Measurements from ENCODE around the gene KREMEN1.

The KREMEN1 gene

GRCh38 chr22:29190051-29190450 lies 117.2 kb downstream of the KREMEN1 start:
- no peak for DNase-seq
- H3K27me3 ChIP-seq (replicated peaks), result no peaks in the 10 kb centered on the region
- no peak for TF ChIP-seq CTCF (IDR thresholded peaks at IDR 0.05; ENCODE audit: low read depth, low read length, missing control alignments)
- no peak overlapping the region for H3K27ac ChIP-seq
- no peaks in the 10 kb centered on the region for H3K36me3 ChIP-seq (replicated peaks)
- H3K4me3 ChIP-seq (ENCODE audit: low read depth, low read length), result no peak overlapping the region
- in situ Hi-C loops (cut with HindIII; ENCODE audit: low pct_ligation_motif_present, low sequenced_read_pairs), result no loop called here

GRCh38 chr22:29190918-29191317 lies 118.1 kb downstream of the KREMEN1 start:
- Histone ChIP-seq H3K36me3 (replicated peaks) (no peaks in the 10 kb centered on the region), H3K27me3 (replicated peaks) (no peaks in the 10 kb centered on the region), H3K4me3 (ENCODE audit: low read depth, low read length) (no peak overlapping the region), H3K27ac (no peak overlapping the region)
- no peak for TF ChIP-seq CTCF (IDR thresholded peaks at IDR 0.05; ENCODE audit: low read depth, low read length, missing control alignments)
- in situ Hi-C loops (cut with HindIII; ENCODE audit: low pct_ligation_motif_present, low sequenced_read_pairs), result no loop called here
- DNase-seq, result no peak

- in situ Hi-C loops (cut with HindIII; ENCODE audit: low pct_ligation_motif_present, low sequenced_read_pairs), result no loop called here
- no peak for TF ChIP-seq CTCF (IDR thresholded peaks at IDR 0.05; ENCODE audit: low read depth, low read length, missing control alignments)
- DNase-seq, result no peak
- no peak overlapping the region for H3K4me3 ChIP-seq (ENCODE audit: low read depth, low read length)
- no peaks in the 10 kb centered on the region for H3K36me3 ChIP-seq (replicated peaks)
- no peak overlapping the region for H3K27ac ChIP-seq
- no peaks in the 10 kb centered on the region for H3K27me3 ChIP-seq (replicated peaks)
These were observed 120.2 kb downstream of the KREMEN1 start for GRCh38 chr22:29193021-29193420.

DNA sequence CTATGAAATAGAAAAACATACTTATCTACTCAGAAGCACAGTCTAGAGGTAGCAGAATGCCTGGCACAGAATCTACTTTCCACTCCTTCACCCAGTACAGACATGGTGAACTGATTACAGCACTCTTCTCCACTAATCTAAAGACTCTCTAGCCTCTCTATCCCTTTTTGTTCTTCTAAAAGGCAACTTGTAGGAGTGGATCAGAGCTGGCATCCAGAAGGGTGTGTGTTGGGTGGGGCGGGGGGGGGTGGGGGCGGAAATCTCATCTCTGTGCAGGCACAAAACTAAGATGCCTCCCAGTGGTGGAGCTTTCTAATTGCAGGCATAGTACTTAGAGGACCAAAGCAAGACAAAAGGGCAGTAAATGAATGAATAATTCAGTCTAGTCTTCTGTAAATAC lies 121.3 kb downstream of the KREMEN1 start:
- no peak for TF ChIP-seq CTCF (IDR thresholded peaks at IDR 0.05; ENCODE audit: low read depth, low read length, missing control alignments)
- Histone ChIP-seq H3K27ac (no peak overlapping the region), H3K4me3 (ENCODE audit: low read depth, low read length) (no peak overlapping the region), H3K27me3 (replicated peaks) (no peaks in the 10 kb centered on the region), H3K36me3 (replicated peaks) (no peaks in the 10 kb centered on the region)
- no peak for DNase-seq
- in situ Hi-C loops (cut with HindIII; ENCODE audit: low pct_ligation_motif_present, low sequenced_read_pairs), result no loop called here

- no peak for TF ChIP-seq CTCF (IDR thresholded peaks at IDR 0.05; ENCODE audit: low read depth, low read length, missing control alignments)
- DNase-seq, result no peak
- Histone ChIP-seq H3K27me3 (replicated peaks) (no peaks in the 10 kb centered on the region), H3K36me3 (replicated peaks) (no peaks in the 10 kb centered on the region), H3K4me3 (ENCODE audit: low read depth, low read length) (no peak overlapping the region), H3K27ac (no peak overlapping the region)
- in situ Hi-C loops (cut with HindIII; ENCODE audit: low pct_ligation_motif_present, low sequenced_read_pairs), result no loop called here
These were observed 122.5 kb downstream of the KREMEN1 start for GRCh38 chr22:29195118-29195963.

Data from brain microvascular endothelial cell (primary cell).